K562 (cell line): ENCODE data around the gene SLC36A1. TPM values are rescaled to one million over a fixed set of nuclear protein-coding genes. Genes with fewer than 3 reads are reported as not detected.

Experiments used
- CBFA2T2 ChIP-seq: fragments of 450-650 bp; conservative IDR thresholded peaks from 2 replicates; pipeline ENCODE4 v1.6.1; 2017; ENCODE audit warnings: mild to moderate bottlenecking
- CHD7 ChIP-seq: fragments of 200-600 bp; sonication (generic); IDR thresholded peaks from one replicate; pipeline ENCODE4 v1.6.1; 2012; ENCODE audit warnings: mild to moderate bottlenecking, low read depth, low read length, inconsistent platforms
- GABPB1 ChIP-seq: sonication (generic); formaldehyde crosslinking; IDR thresholded peaks from 2 replicates; pipeline ENCODE4 v1.8.0; 2022; ENCODE audit warnings: mild to moderate bottlenecking, missing genetic modification reagents
- HDAC6 ChIP-seq: IDR thresholded peaks from 2 replicates; pipeline ENCODE4 v1.6.1; 2012; ENCODE audit warnings: low read depth, mild to moderate bottlenecking, control low read depth, inconsistent platforms, low read length, moderate library complexity
- KLF1 ChIP-seq: fragments of 450-650 bp; IDR thresholded peaks from 2 replicates; pipeline ENCODE4 v1.6.1; 2016; ENCODE audit warnings: missing genetic modification characterization, missing compliant biosample characterization
- PHTF2 ChIP-seq: fragments of 250-450 bp; sonication (Bioruptor Pico); IDR thresholded peaks from 2 replicates; pipeline ENCODE4 v1.5.0; 2021; ENCODE audit warnings: mild to moderate bottlenecking
- RBM39 ChIP-seq: fragments of 200-400 bp; formaldehyde crosslinking; optimal IDR thresholded peaks from 2 replicates; pipeline ENCODE3; 2018; ENCODE audit warnings: low read depth, low read length
- ZNF197 ChIP-seq: fragments of 200-800 bp; sonication (Bioruptor generic); IDR thresholded peaks from 2 replicates; pipeline ENCODE4 v1.6.1; 2016; ENCODE audit warnings: low read depth, missing genetic modification characterization, missing compliant biosample characterization
- polyA plus RNA-seq, 8 experiments: library from polyadenylated mRNA; depleted of rRNA in 4 of 8; stranded (reverse) in 5 of 8; unstranded in 3 of 8; fragments of >200 nt; fragmentation: Nextera tagmentation in 2 of 8; fragmentation: Illumina TruSeq in 1 of 8; extraction: Ambion mirVana in 2 of 8; extraction: Trizol in 1 of 8; gene quantifications; 2 replicates each; pipeline versions ENCODE4 v1.2.1 to v1.2.3, GENCODE V29; 2011 to 2014; ENCODE audit warnings: inconsistent platforms in 1 of 8, missing spikeins in 1 of 8
- total RNA-seq, 7 experiments: library from RNA; depleted of rRNA in 6 of 7; stranded (reverse); fragments of >200 nt in 6 of 7; fragmentation: Illumina TruSeq in 2 of 7; extraction: Trizol in 2 of 7; gene quantifications; 2 replicates each; pipeline versions ENCODE4 v1.2.1 to v1.2.3, GENCODE V29; 2011 to 2021; ENCODE audit warnings: low replicate concordance in 1 of 7
- TF ChIP-seq, protein P1 (sequence below): fragments of 250-450 bp; sonication (Bioruptor Pico); IDR thresholded peaks from 2 replicates; pipeline ENCODE4 v1.4.0; 2020
- TF ChIP-seq, protein P2 (sequence below), 2 experiments: fragments of 450-650 bp; IDR thresholded peaks; 2 replicates each; pipeline ENCODE4 v1.6.1; 2016

The SLC36A1 gene
- total and polyA plus RNA-seq, 9 of the 15 experiments (the other 6 are each of a cell fraction or from before 2014, with no cell fraction given): 1.6 to 8.4 (median 4.6) TPM

DNA sequence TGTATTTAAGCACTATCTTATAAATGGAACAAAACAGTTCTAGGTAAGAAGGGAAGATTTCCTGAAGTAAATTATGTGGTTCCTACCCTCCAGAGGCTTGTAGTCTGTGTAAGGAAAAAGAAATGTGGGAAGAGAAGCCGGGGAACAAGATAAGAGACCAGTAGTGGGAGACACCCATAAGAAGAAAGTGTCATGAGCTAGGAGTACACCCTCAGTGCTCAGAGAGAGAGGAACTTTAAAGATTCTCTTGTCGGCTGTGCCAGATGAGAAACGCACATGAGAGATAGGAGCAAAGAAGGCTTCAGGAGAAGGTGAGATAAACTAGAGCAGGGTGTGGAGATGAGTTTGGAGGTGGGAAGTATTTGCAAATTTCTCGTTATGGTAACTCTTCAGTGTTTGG, 18.1 kb downstream of the SLC36A1 start (continued):
- TF ChIP-seq, protein P1, sequence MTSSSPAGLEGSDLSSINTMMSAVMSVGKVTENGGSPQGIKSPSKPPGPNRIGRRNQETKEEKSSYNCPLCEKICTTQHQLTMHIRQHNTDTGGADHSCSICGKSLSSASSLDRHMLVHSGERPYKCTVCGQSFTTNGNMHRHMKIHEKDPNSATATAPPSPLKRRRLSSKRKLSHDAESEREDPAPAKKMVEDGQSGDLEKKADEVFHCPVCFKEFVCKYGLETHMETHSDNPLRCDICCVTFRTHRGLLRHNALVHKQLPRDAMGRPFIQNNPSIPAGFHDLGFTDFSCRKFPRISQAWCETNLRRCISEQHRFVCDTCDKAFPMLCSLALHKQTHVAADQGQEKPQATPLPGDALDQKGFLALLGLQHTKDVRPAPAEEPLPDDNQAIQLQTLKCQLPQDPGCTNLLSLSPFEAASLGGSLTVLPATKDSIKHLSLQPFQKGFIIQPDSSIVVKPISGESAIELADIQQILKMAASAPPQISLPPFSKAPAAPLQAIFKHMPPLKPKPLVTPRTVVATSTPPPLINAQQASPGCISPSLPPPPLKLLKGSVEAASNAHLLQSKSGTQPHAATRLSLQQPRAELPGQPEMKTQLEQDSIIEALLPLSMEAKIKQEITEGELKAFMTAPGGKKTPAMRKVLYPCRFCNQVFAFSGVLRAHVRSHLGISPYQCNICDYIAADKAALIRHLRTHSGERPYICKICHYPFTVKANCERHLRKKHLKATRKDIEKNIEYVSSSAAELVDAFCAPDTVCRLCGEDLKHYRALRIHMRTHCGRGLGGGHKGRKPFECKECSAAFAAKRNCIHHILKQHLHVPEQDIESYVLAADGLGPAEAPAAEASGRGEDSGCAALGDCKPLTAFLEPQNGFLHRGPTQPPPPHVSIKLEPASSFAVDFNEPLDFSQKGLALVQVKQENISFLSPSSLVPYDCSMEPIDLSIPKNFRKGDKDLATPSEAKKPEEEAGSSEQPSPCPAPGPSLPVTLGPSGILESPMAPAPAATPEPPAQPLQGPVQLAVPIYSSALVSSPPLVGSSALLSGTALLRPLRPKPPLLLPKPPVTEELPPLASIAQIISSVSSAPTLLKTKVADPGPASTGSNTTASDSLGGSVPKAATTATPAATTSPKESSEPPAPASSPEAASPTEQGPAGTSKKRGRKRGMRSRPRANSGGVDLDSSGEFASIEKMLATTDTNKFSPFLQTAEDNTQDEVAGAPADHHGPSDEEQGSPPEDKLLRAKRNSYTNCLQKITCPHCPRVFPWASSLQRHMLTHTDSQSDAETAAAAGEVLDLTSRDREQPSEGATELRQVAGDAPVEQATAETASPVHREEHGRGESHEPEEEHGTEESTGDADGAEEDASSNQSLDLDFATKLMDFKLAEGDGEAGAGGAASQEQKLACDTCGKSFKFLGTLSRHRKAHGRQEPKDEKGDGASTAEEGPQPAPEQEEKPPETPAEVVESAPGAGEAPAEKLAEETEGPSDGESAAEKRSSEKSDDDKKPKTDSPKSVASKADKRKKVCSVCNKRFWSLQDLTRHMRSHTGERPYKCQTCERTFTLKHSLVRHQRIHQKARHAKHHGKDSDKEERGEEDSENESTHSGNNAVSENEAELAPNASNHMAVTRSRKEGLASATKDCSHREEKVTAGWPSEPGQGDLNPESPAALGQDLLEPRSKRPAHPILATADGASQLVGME (CRISPR knock-in tag): no peak
- no peak for TF ChIP-seq ZNF197 (CRISPR knock-in tag)
- TF ChIP-seq CBFA2T2: peak; percentile 96
- no peak for TF ChIP-seq PHTF2
- TF ChIP-seq KLF1 (tag): no peak
- no peak for TF ChIP-seq RBM39
- TF ChIP-seq CHD7: no peak
- TF ChIP-seq, protein P2, sequence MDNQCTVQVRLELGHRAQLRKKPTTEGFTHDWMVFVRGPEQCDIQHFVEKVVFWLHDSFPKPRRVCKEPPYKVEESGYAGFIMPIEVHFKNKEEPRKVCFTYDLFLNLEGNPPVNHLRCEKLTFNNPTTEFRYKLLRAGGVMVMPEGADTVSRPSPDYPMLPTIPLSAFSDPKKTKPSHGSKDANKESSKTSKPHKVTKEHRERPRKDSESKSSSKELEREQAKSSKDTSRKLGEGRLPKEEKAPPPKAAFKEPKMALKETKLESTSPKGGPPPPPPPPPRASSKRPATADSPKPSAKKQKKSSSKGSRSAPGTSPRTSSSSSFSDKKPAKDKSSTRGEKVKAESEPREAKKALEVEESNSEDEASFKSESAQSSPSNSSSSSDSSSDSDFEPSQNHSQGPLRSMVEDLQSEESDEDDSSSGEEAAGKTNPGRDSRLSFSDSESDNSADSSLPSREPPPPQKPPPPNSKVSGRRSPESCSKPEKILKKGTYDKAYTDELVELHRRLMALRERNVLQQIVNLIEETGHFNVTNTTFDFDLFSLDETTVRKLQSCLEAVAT (IDR thresholded peaks at IDR 0.05): 0 out of 4 replicates have a peak, but pooled peaks have one; percentile 22 to 24
- TF ChIP-seq GABPB1 (CRISPR knock-in tag): no peak
- TF ChIP-seq HDAC6: no peak
